ENCODE data around the gene PRL.

DNA sequence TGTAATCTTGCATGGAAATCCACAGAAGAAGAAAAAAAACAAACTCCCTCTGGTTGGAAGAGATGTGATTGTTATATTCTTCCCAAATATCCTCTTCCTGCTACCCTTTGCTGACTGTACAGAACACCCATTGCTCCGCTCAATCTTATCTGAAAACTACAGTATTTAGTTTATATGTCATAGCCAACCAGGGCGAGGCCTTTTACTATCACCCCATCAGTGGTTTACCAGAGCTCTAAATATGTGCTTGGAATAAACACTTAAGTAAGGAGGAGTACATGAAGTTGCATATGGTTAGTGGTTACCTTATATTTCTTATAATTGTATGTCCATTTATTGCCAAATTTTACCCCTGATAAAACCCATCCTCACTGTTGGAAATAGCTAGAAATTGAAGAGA is 12.2 kb downstream of the PRL start:
- TF ChIP-seq POLR2A (IDR thresholded peaks at IDR 0.05) (no peak), CTCF (IDR thresholded peaks at IDR 0.05) (no peak)
